Mesothelial cell of epicardium (in vitro differentiated cells): ENCODE data around the gene CPLX4. TPM values are rescaled to one million over a fixed set of nuclear protein-coding genes. Genes with fewer than 3 reads are reported as not detected.

ENCODE experiments used
- DNase-seq, 2 experiments: peaks; one replicate each; pipeline ENCODE4 v3.0.0; 2021; ENCODE audit warnings: low spot score in 2 of 2; ENCODE audit not compliant: unreplicated experiment in 2 of 2
- H3K27ac Mint-ChIP-seq: 2 replicates; pipeline ENCODE4 v1.8.0; 2021; ENCODE audit warnings: mixed read lengths
- H3K27me3 Mint-ChIP-seq: 2 replicates; pipeline ENCODE4 v1.8.0; 2021; ENCODE audit warnings: low read depth, mixed read lengths
- H3K36me3 Mint-ChIP-seq: 2 replicates; pipeline ENCODE4 v1.8.0; 2021; ENCODE audit warnings: mixed read lengths
- H3K4me1 Mint-ChIP-seq: 2 replicates; pipeline ENCODE4 v1.8.0; 2021; ENCODE audit warnings: mixed read lengths
- H3K4me3 Mint-ChIP-seq: 2 replicates; pipeline ENCODE4 v1.8.0; 2021; ENCODE audit warnings: mild to moderate bottlenecking, moderate library complexity, mixed read lengths
- H3K9me3 Mint-ChIP-seq: 2 replicates; pipeline ENCODE4 v1.8.0; 2021; ENCODE audit warnings: mixed read lengths
- CTCF ChIP-seq: fragments of 200-600 bp; sonication (generic); IDR thresholded peaks from one replicate; pipeline ENCODE4 v1.5.0; 2021; ENCODE audit warnings: antibody characterized with exemption; ENCODE audit not compliant: unreplicated experiment
- total RNA-seq: library from RNA; stranded (reverse); gene quantifications from 3 replicates; pipeline ENCODE4 v1.2.1, GENCODE V29; 2021

The CPLX4 gene
- not detected in 3 replicates for total RNA-seq

GRCh38 chr18:59318460-59319050 is at the start of gene CPLX4:
CPLX4 (minus strand) TSS chr18:59318649; CDS start chr18:59318462, 187 bp downstream.
- Mint-ChIP-seq H3K9me3 (no peaks in the 10 kb centered on the region), H3K36me3 (no peaks in the 10 kb centered on the region), H3K4me3 (no peak within 1 kb of the TSS), H3K27me3 (peaks cover 16% of the 10 kb centered on the region), H3K4me1 (peaks cover 2% of the 10 kb centered on the region), H3K27ac (no peak within 1 kb of the TSS)
- no peak for DNase-seq
- no peak for TF ChIP-seq CTCF

GRCh38 chr18:59360381-59360780 is 41.9 kb upstream of the CPLX4 start:
- peaks cover 13% of the 10 kb centered on the region for H3K27me3 Mint-ChIP-seq
- no peak overlapping the region for H3K27ac Mint-ChIP-seq
- DNase-seq, result no peak
- peaks cover 2% of the 10 kb centered on the region for H3K36me3 Mint-ChIP-seq
- no peak for TF ChIP-seq CTCF
- no peaks in the 10 kb centered on the region for H3K9me3 Mint-ChIP-seq
- H3K4me3 Mint-ChIP-seq, result no peak overlapping the region
- peaks cover 20% of the 10 kb centered on the region for H3K4me1 Mint-ChIP-seq

- Mint-ChIP-seq H3K9me3 (no peaks in the 10 kb centered on the region), H3K27ac (no peak overlapping the region), H3K4me3 (peak overlapping the region; percentile 97), H3K4me1 (peaks cover 20% of the 10 kb centered on the region), H3K36me3 (peaks cover 5% of the 10 kb centered on the region), H3K27me3 (peaks cover 12% of the 10 kb centered on the region)
- TF ChIP-seq CTCF, result no peak
- peak in 1 of 2 experiments; percentile 40 for DNase-seq
These were observed 41.1 kb upstream of the CPLX4 start for GRCh38 chr18:59359576-59359952.

- H3K9me3 Mint-ChIP-seq, result no peaks in the 10 kb centered on the region
- no peak for TF ChIP-seq CTCF
- H3K27me3 Mint-ChIP-seq, result peaks cover 7% of the 10 kb centered on the region
- peak within 1 kb of the TSS; percentile 97 for H3K4me3 Mint-ChIP-seq
- peaks cover 20% of the 10 kb centered on the region for H3K4me1 Mint-ChIP-seq
- peak; percentile 97 to 98 for DNase-seq
- peaks cover 6% of the 10 kb centered on the region for H3K36me3 Mint-ChIP-seq
- H3K27ac Mint-ChIP-seq, result peak within 1 kb of the TSS; percentile 98
These were observed 40.5 kb upstream of the CPLX4 start, which contains the start of gene LMAN1 for GRCh38 chr18:59358712-59359575. LMAN1 (minus strand) TSS chr18:59359265; CDS start chr18:59359244, 21 bp downstream.

GRCh38 chr18:59358414-59358711 is 39.9 kb upstream of the CPLX4 start:
- H3K36me3 Mint-ChIP-seq, result peaks cover 6% of the 10 kb centered on the region
- H3K27ac Mint-ChIP-seq, result peak overlapping the region; percentile 98
- H3K4me1 Mint-ChIP-seq, result peaks cover 21% of the 10 kb centered on the region
- peak overlapping the region; percentile 97 for H3K4me3 Mint-ChIP-seq
- H3K9me3 Mint-ChIP-seq, result no peaks in the 10 kb centered on the region
- TF ChIP-seq CTCF, result no peak
- DNase-seq, result no peak
- peaks cover 3% of the 10 kb centered on the region for H3K27me3 Mint-ChIP-seq
